Calu3 (cell line): ENCODE data around the gene KCNK3. TPM values are rescaled to one million over a fixed set of nuclear protein-coding genes. Genes with fewer than 3 reads are reported as not detected.

Experiments
- BruUV-seq: library from RNA; stranded (reverse); fragments of 400-500 nt; replicated peaks from 2 replicates; lab custom pipeline; 2021; lab: Mats Ljungman, UMichigan
- CTCF ChIA-PET: fragments of 300-600 bp; sonication (Branson Sonifier 250); formaldehyde crosslinking; loops from one replicate; lab custom pipeline; 2022; ENCODE audit warnings: antibody characterized with exemption; lab: Charles Lee
- DNase-seq: peaks from one replicate; pipeline ENCODE4 v3.0.0; 2022
- H3K27ac Mint-ChIP-seq: one replicate; pipeline ENCODE4 v1.8.0; 2022; ENCODE audit warnings: mixed read lengths; ENCODE audit not compliant: unreplicated experiment
- H3K27me3 Mint-ChIP-seq: one replicate; pipeline ENCODE4 v1.8.0; 2022; ENCODE audit warnings: mixed read lengths; ENCODE audit not compliant: unreplicated experiment
- H3K36me3 Mint-ChIP-seq: one replicate; pipeline ENCODE4 v1.8.0; 2022; ENCODE audit warnings: mild to moderate bottlenecking, moderate library complexity, mixed read lengths; ENCODE audit not compliant: insufficient read depth, unreplicated experiment
- H3K4me1 Mint-ChIP-seq: one replicate; pipeline ENCODE4 v1.8.0; 2022; ENCODE audit warnings: mild to moderate bottlenecking, low read depth, mixed read lengths; ENCODE audit not compliant: unreplicated experiment
- H3K4me3 Mint-ChIP-seq: one replicate; pipeline ENCODE4 v1.8.0; 2022; ENCODE audit warnings: mild to moderate bottlenecking, low read depth, moderate library complexity, mixed read lengths; ENCODE audit not compliant: unreplicated experiment
- H3K9me3 Mint-ChIP-seq: one replicate; pipeline ENCODE4 v1.8.0; 2022; ENCODE audit warnings: low read depth, mixed read lengths; ENCODE audit not compliant: unreplicated experiment
- CTCF ChIP-seq: fragments of 200-600 bp; IDR thresholded peaks from one replicate; pipeline ENCODE4 v1.8.0; 2022; ENCODE audit warnings: antibody characterized with exemption; ENCODE audit not compliant: unreplicated experiment
- intact Hi-C: fragments of 100-400 bp; cut with micrococcal nuclease; formaldehyde crosslinking; loops from one replicate; pipeline ENCODE4 v1.10.0; 2022; ENCODE audit not compliant: unreplicated experiment
- total RNA-seq: library from RNA; stranded (reverse); gene quantifications from 2 replicates; pipeline ENCODE4 v1.2.3, GENCODE V29; 2022

Gene KCNK3
- total RNA-seq, 1 experiment from 2014 or later: not detected

- H3K9me3 Mint-ChIP-seq: no peaks in the 10 kb centered on the region
- peaks cover 42% of the 10 kb centered on the region for H3K4me1 Mint-ChIP-seq
- peaks cover 56% of the 10 kb centered on the region for H3K36me3 Mint-ChIP-seq
- no peak for DNase-seq
- intact Hi-C loops: no loop called here
- H3K27me3 Mint-ChIP-seq: no peaks in the 10 kb centered on the region
- no peak for TF ChIP-seq CTCF
- BruUV-seq: no TSS peak
- CTCF ChIA-PET: no interaction called here
- no peak overlapping the region for H3K4me3 Mint-ChIP-seq
- H3K27ac Mint-ChIP-seq: no peak overlapping the region
Observed at GRCh38 chr2:26767129-26767528, 74.6 kb downstream of the KCNK3 start.

- BruUV-seq: no TSS peak
- H3K9me3 Mint-ChIP-seq: no peaks in the 10 kb centered on the region
- no peak overlapping the region for H3K27ac Mint-ChIP-seq
- H3K36me3 Mint-ChIP-seq: peaks cover 59% of the 10 kb centered on the region
- TF ChIP-seq CTCF: no peak
- H3K27me3 Mint-ChIP-seq: no peaks in the 10 kb centered on the region
- DNase-seq: no peak
- no peak overlapping the region for H3K4me3 Mint-ChIP-seq
- peaks cover 50% of the 10 kb centered on the region for H3K4me1 Mint-ChIP-seq
- CTCF ChIA-PET: no interaction called here
- intact Hi-C loops: no loop called here
Observed at GRCh38 chr2:26767894-26768487, 75.5 kb downstream of the KCNK3 start.

GRCh38 chr2:26768759-26769088, 76.2 kb downstream of the KCNK3 start:
- H3K27me3 Mint-ChIP-seq: no peaks in the 10 kb centered on the region
- peaks cover 50% of the 10 kb centered on the region for H3K4me1 Mint-ChIP-seq
- TF ChIP-seq CTCF: no peak
- no peak overlapping the region for H3K4me3 Mint-ChIP-seq
- no peaks in the 10 kb centered on the region for H3K9me3 Mint-ChIP-seq
- CTCF ChIA-PET: interaction anchor here (1.0 kb wide), 1 partner anchor 17 kb away, joined by 3 read pairs; the partner anchor contains the start of gene CENPA
- peaks cover 52% of the 10 kb centered on the region for H3K36me3 Mint-ChIP-seq
- H3K27ac Mint-ChIP-seq: no peak overlapping the region
- intact Hi-C loops: no loop called here
- DNase-seq: no peak
- BruUV-seq: no TSS peak

- Mint-ChIP-seq H3K4me1 (peaks cover 50% of the 10 kb centered on the region), H3K4me3 (no peak overlapping the region), H3K36me3 (peaks cover 49% of the 10 kb centered on the region), H3K27ac (peak overlapping the region; percentile 39), H3K9me3 (no peaks in the 10 kb centered on the region), H3K27me3 (no peaks in the 10 kb centered on the region)
- peak; percentile 55 for DNase-seq
- BruUV-seq: no TSS peak
- intact Hi-C loops: no loop called here
- TF ChIP-seq CTCF: no peak
- CTCF ChIA-PET: interaction anchor here (1.0 kb wide), 1 partner anchor 16 kb away, joined by 3 read pairs; the partner anchor contains the start of gene CENPA
Observed at GRCh38 chr2:26769089-26769761, 76.7 kb downstream of the KCNK3 start.
